RCC 7860 (cell line): ENCODE results near the gene SLC9C1.
"Not testable (repeated sequence)": the region's sequence is repeated elsewhere in the genome, so short reads cannot be mapped to it uniquely, and the experiment has no call there.

Source experiments
- DNase-seq: peaks from one replicate; pipeline ENCODE4 v3.0.0-alpha.2; 2015; ENCODE audit warnings: low spot score
- FAIRE-seq: peaks from 2 replicates; lab custom pipeline; 2012; peaks lifted over from hg19 to GRCh38; lab: Jason Lieb, UNC

The SLC9C1 gene

GRCh38 chr3:112199622-112200316 lies 94.2 kb downstream of the SLC9C1 start:
- peak; percentile 90 for DNase-seq
- peak; percentile 80 for FAIRE-seq

GRCh38 chr3:112197131-112197530 lies 96.9 kb downstream of the SLC9C1 start:
- FAIRE-seq (no peak), DNase-seq (no peak)

GRCh38 chr3:112187300-112187699 lies 106.7 kb downstream of the SLC9C1 start:
- FAIRE-seq (no peak), DNase-seq (no peak)

GRCh38 chr3:112185423-112186035 lies 108.5 kb downstream of the SLC9C1 start:
- FAIRE-seq, DNase-seq: not testable (repeated sequence)

GRCh38 chr3:112175646-112176045 lies 118.4 kb downstream of the SLC9C1 start:
- DNase-seq (no peak), FAIRE-seq (no peak)

- no peak for FAIRE-seq
- DNase-seq = no peak
These were observed 119.0 kb downstream of the SLC9C1 start for GRCh38 chr3:112175037-112175436.

GRCh38 chr3:112171144-112171543 lies 122.9 kb downstream of the SLC9C1 start:
- FAIRE-seq (no peak), DNase-seq (no peak)

GRCh38 chr3:112170046-112170445 lies 124.0 kb downstream of the SLC9C1 start:
- FAIRE-seq (no peak), DNase-seq (no peak)

GRCh38 chr3:112167758-112168157 lies 126.3 kb downstream of the SLC9C1 start:
- DNase-seq (no peak), FAIRE-seq (no peak)

GRCh38 chr3:112149136-112149535 lies 144.9 kb downstream of the SLC9C1 start:
- no peak for DNase-seq
- FAIRE-seq = no peak

- FAIRE-seq (no peak), DNase-seq (no peak)
These were observed 150.3 kb downstream of the SLC9C1 start for GRCh38 chr3:112143689-112144088.

GRCh38 chr3:112143251-112143650 lies 150.8 kb downstream of the SLC9C1 start:
- DNase-seq (no peak), FAIRE-seq (no peak)

GRCh38 chr3:112141293-112141692 lies 152.7 kb downstream of the SLC9C1 start:
- FAIRE-seq = no peak
- no peak for DNase-seq

- no peak for FAIRE-seq
- DNase-seq = no peak
These were observed 153.4 kb downstream of the SLC9C1 start for GRCh38 chr3:112140584-112140983.

GRCh38 chr3:112138219-112138969 lies 155.6 kb downstream of the SLC9C1 start:
- no peak for FAIRE-seq
- DNase-seq = no peak

GRCh38 chr3:112137781-112138180 lies 156.2 kb downstream of the SLC9C1 start:
- DNase-seq (no peak), FAIRE-seq (no peak)

GRCh38 chr3:112136959-112137693 lies 156.9 kb downstream of the SLC9C1 start:
- DNase-seq = no peak
- FAIRE-seq = peak; percentile 40

GRCh38 chr3:112136046-112136445 lies 158.0 kb downstream of the SLC9C1 start:
- no peak for DNase-seq
- FAIRE-seq = no peak

GRCh38 chr3:112134335-112135124 lies 159.5 kb downstream of the SLC9C1 start:
- FAIRE-seq (no peak), DNase-seq (no peak)

- no peak for FAIRE-seq
- DNase-seq = no peak
These were observed 160.2 kb downstream of the SLC9C1 start for GRCh38 chr3:112133626-112134334.
